ENCODE measurements around the gene LRRC36. TPM values are rescaled to one million over a fixed set of nuclear protein-coding genes. Genes with fewer than 3 reads are reported as not detected.

LRRC36 gene
- total and polyA plus RNA-seq, 10 of the 15 experiments (the other 5 are each of a cell fraction or from before 2014, with no cell fraction given): 0.45 to 2.0 (median 0.75) TPM; not detected in 1

- Histone ChIP-seq H3K9me3 (replicated peaks; ENCODE audit: control insufficient read depth, insufficient read depth, low read length) (no peaks in the 10 kb centered on the region), H3K27ac (ENCODE audit: control insufficient read depth, insufficient read depth) (no peak overlapping the region), H3K9ac (ENCODE audit: control insufficient read depth, insufficient read depth, low read length) (no peak overlapping the region), H3K79me2 (ENCODE audit: control insufficient read depth, insufficient read depth, low read length) (no peaks in the 10 kb centered on the region), H3K4me2 (ENCODE audit: control insufficient read depth, insufficient read depth) (no peak overlapping the region), H2AFZ (ENCODE audit: control insufficient read depth, low read depth, low read length) (no peak overlapping the region), H3K36me3 (ENCODE audit: control insufficient read depth in 2 of 2, insufficient read depth in 2 of 2, low read length in 1 of 2) (no peaks in the 10 kb centered on the region), H3K4me1 (ENCODE audit: control insufficient read depth, insufficient read depth, low read length) (no peaks in the 10 kb centered on the region), H4K20me1 (ENCODE audit: control insufficient read depth, insufficient read depth) (no peaks in the 10 kb centered on the region), H3K4me3 (no peak overlapping the region), H3K27me3 (replicated peaks in 1 of 2; ENCODE audit: control insufficient read depth in 2 of 2, insufficient read depth in 2 of 2, low read length in 1 of 2) (peaks cover 0 to under 1% of the 10 kb centered on the region in 2 experiments; a peak in 3 of 4 replicates)
- BruUV-seq (replicated peaks): no TSS peak
- SMC1A ChIA-PET (ENCODE audit: uncharacterized antibody, unreplicated experiment): no interaction called here
- POLR2A ChIA-PET: no interaction called here
- TF ChIP-seq E4F1 (IDR thresholded peaks at IDR 0.05; ENCODE audit: borderline replicate concordance, partially characterized antibody): no peak
- no peak for TF ChIP-seq RFX5 (IDR thresholded peaks at IDR 0.05; ENCODE audit: low read depth, low read length)
- TF ChIP-seq EED (IDR thresholded peaks at IDR 0.05; ENCODE audit: low read depth): no peak
- TF ChIP-seq IRF5 (IDR thresholded peaks at IDR 0.05; ENCODE audit: borderline replicate concordance): no peak
- TF ChIP-seq RB1 (IDR thresholded peaks at IDR 0.05; ENCODE audit: borderline replicate concordance): no peak
- no peak for TF ChIP-seq CHD2 (IDR thresholded peaks at IDR 0.05; ENCODE audit: borderline replicate concordance, low read depth, low read length)
- TF ChIP-seq ZNF207 (IDR thresholded peaks at IDR 0.05; ENCODE audit: borderline replicate concordance): no peak
- TF ChIP-seq HDAC2 (IDR thresholded peaks at IDR 0.05): no peak
- TF ChIP-seq NR2C2 (IDR thresholded peaks at IDR 0.05; ENCODE audit: borderline replicate concordance, control insufficient read depth, insufficient read length, low read depth): no peak
- no peak for TF ChIP-seq SREBF2 (IDR thresholded peaks at IDR 0.05; ENCODE audit: low read length)
- TF ChIP-seq E2F8 (IDR thresholded peaks at IDR 0.05; ENCODE audit: low read depth, partially characterized antibody): no peak
- no peak for TF ChIP-seq SIN3A (IDR thresholded peaks at IDR 0.05; ENCODE audit: low read depth, low read length)
- TF ChIP-seq NRF1 (conservative IDR thresholded peaks at IDR 0.05; ENCODE audit: low read depth, low read length): no peak
- TF ChIP-seq POLR2AphosphoS2 (IDR thresholded peaks at IDR 0.05; ENCODE audit: low read depth, low read length): no peak
- no peak for TF ChIP-seq TARDBP (IDR thresholded peaks at IDR 0.05; ENCODE audit: borderline replicate concordance)
- no peak for TF ChIP-seq PKNOX1 (IDR thresholded peaks at IDR 0.05)
- no peak for TF ChIP-seq MAX (IDR thresholded peaks at IDR 0.05; ENCODE audit: low read depth, low read length)
- RAD21 ChIA-PET (ENCODE audit: unreplicated experiment): no interaction called here
- ATAC-seq (no peak), DNase-seq (ENCODE audit: low read depth, low spot score) (no peak), FAIRE-seq (no peak)
- intact Hi-C loops (cut with micrococcal nuclease; ENCODE audit: unreplicated experiment) (no loop called here), in situ Hi-C loops (cut with MboI) (no loop called here)
- CTCF ChIA-PET: interaction anchor here (0.6 to 0.9 kb wide), 2 partner anchors 31 to 109 kb away, joined by 3 read pairs; no protein-coding TSS in a partner anchor
- WGBS (ENCODE audit: insufficient coverage, insufficient replicate concordance, low lambda C conversion rate, missing lambda C conversion rate): 30% methylated on average over 8 of the region's 8 CpGs
Observed at GRCh38 chr16:67387479-67388079, 61.0 kb downstream of the LRRC36 start.
